Kidney (tissue), 14 donors: ENCODE data around the gene CTBS. TPM values are rescaled to one million over a fixed set of nuclear protein-coding genes. Genes with fewer than 3 reads are reported as not detected.
"Not testable (repeated sequence)": the region's sequence is repeated elsewhere in the genome, so short reads cannot be mapped to it uniquely, and the experiment has no call there.

Experiments
- DNase-seq, 5 donors: peaks; one replicate each; pipeline ENCODE4 v3.0.0-alpha.2; 2013 to 2020
- FAIRE-seq: peaks from 2 replicates; lab custom pipeline; 2012; peaks lifted over from hg19 to GRCh38; lab: Jason Lieb, UNC
- H3K27ac ChIP-seq, 2 donors: one replicate each; pipeline ENCODE4 v1.7.0; 2013; ENCODE audit warnings: low read depth in 2 of 2, low read length in 2 of 2, inconsistent platforms in 1 of 2
- H3K27me3 ChIP-seq: one replicate; pipeline ENCODE4 v1.7.1; 2013; ENCODE audit warnings: low read length, inconsistent platforms; ENCODE audit not compliant: control insufficient read depth, insufficient read depth
- H3K36me3 ChIP-seq, 3 donors: one replicate each; pipeline versions ENCODE4 v1.7.0 to v1.7.1; 2013; ENCODE audit warnings: low read length in 3 of 3, control low read depth in 1 of 3, inconsistent platforms in 1 of 3; ENCODE audit not compliant: insufficient read depth in 3 of 3, control insufficient read depth in 2 of 3
- H3K4me1 ChIP-seq, 3 donors: one replicate each; pipeline versions ENCODE4 v1.7.0 to v1.7.1; 2013; ENCODE audit warnings: low read length in 3 of 3, inconsistent platforms in 1 of 3, low read depth in 1 of 3; ENCODE audit not compliant: control insufficient read depth in 2 of 3, insufficient read depth in 2 of 3
- H3K4me3 ChIP-seq, 3 donors: one replicate each; pipeline versions ENCODE4 v1.7.0 to v1.8.1; 2013; ENCODE audit warnings: low read length in 3 of 3, control low read depth in 1 of 3, inconsistent platforms in 1 of 3
- H3K9ac ChIP-seq, 3 donors: one replicate each; pipeline versions ENCODE4 v1.7.0 to v1.7.1; 2013; ENCODE audit warnings: low read length in 3 of 3, control low read depth in 1 of 3, inconsistent platforms in 1 of 3
- H3K9me3 ChIP-seq, 3 donors: one replicate each; pipeline versions ENCODE4 v1.7.0 to v1.7.1; 2013; ENCODE audit warnings: low read length in 3 of 3, control low read depth in 1 of 3, inconsistent platforms in 1 of 3; ENCODE audit not compliant: control insufficient read depth in 2 of 3, insufficient read depth in 1 of 3
- CTCF ChIP-seq: IDR thresholded peaks from 3 replicates; pipeline ENCODE4 v1.5.1; 2012; ENCODE audit warnings: mild to moderate bottlenecking, moderate library complexity, borderline replicate concordance; ENCODE audit not compliant: insufficient read depth; ENCODE audit errors: extremely low read depth
- intact Hi-C: fragments of 100-400 bp; cut with DNase I; formaldehyde crosslinking; loops from one replicate; pipeline ENCODE4 v1.11.1; 2022
- polyA plus RNA-seq: library from polyadenylated mRNA; stranded (reverse); fragments of 350-450 nt; fragmentation: Illumina TruSeq; extraction: RNeasy Lipid Tissue Mini Kit (QIAGEN cat#74804); gene quantifications from one replicate; pipeline ENCODE4 v1.2.3, GENCODE V29; 2014; ENCODE audit warnings: low read depth, low replicate concordance; ENCODE audit not compliant: insufficient read depth
- total RNA-seq: library from RNA; stranded (reverse); fragmentation: NEBNext Ultra II Directional; extraction: Animal tissue kit (Norgen Biotek cat#: 25700); gene quantifications from one replicate; pipeline ENCODE4 v1.2.1, GENCODE V29; 2021
- donor health status: control.
- donor health status: control.
- donor health status: control.
- donor health status: control.
- donor health status: control.
- donor health status: DM: yes; HTN: yes; CAD: no.
- donor health status: Normal renal cell carcinoma (clear cell type).

Gene CTBS
- total and polyA plus RNA-seq, 2 donors from 2014 or later = 19.1 to 32.0 TPM

DNA sequence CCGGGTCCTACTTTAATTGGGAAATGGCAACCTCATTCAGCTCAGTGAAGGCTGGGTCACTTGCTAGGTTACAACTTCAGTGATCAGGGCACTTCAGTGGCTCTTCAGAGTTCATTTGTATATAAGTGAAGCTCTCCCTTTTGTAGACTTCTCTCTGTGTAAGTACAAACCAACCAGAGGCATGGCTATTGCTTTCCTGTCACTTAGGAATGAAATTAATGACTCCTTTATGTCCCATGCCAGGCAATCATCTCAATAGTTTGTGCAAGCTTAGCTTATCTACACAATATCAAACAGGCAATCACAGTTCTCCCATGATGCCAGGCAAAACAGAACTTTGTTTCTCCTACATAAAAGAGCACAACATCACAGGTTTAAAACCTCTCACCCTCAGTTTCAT lies 22.8 kb upstream of the CTBS start:
- FAIRE-seq (no peak), DNase-seq (no peak)
- Histone ChIP-seq H3K9me3 (no peaks in the 10 kb centered on the region), H3K9ac (no peak overlapping the region), H3K36me3 (no peaks in the 10 kb centered on the region), H3K4me1 (no peaks in the 10 kb centered on the region), H3K4me3 (no peak overlapping the region), H3K27ac (no peak overlapping the region), H3K27me3 (no peaks in the 10 kb centered on the region)
- no peak for TF ChIP-seq CTCF
- intact Hi-C loops = no loop called here

GRCh38 chr1:84594959-84595358 lies 20.7 kb upstream of the CTBS start:
- H3K27ac ChIP-seq, intact Hi-C loops, H3K9ac ChIP-seq, H3K9me3 ChIP-seq, H3K4me1 ChIP-seq, DNase-seq, FAIRE-seq, H3K36me3 ChIP-seq, H3K4me3 ChIP-seq, H3K27me3 ChIP-seq: not testable (repeated sequence)

GRCh38 chr1:84587099-84587498 lies 12.9 kb upstream of the CTBS start:
- DNase-seq (no peak), FAIRE-seq (no peak)
- Histone ChIP-seq H3K27me3 (no peaks in the 10 kb centered on the region), H3K4me3 (no peak overlapping the region), H3K4me1 (no peaks in the 10 kb centered on the region), H3K36me3 (no peaks in the 10 kb centered on the region), H3K9ac (no peak overlapping the region), H3K27ac (no peak overlapping the region), H3K9me3 (no peaks in the 10 kb centered on the region)
- intact Hi-C loops = no loop called here
- TF ChIP-seq CTCF = no peak

- no peak overlapping the region for H3K9ac ChIP-seq
- H3K36me3 ChIP-seq = no peaks in the 10 kb centered on the region
- no peak for FAIRE-seq
- DNase-seq = no peak
- H3K4me1 ChIP-seq = no peaks in the 10 kb centered on the region
- intact Hi-C loops = no loop called here
- no peak overlapping the region for H3K27ac ChIP-seq
- no peaks in the 10 kb centered on the region for H3K27me3 ChIP-seq
- TF ChIP-seq CTCF = no peak
- no peaks in the 10 kb centered on the region for H3K9me3 ChIP-seq
- H3K4me3 ChIP-seq = no peak overlapping the region
These were observed 11.6 kb upstream of the CTBS start for GRCh38 chr1:84585803-84586202.
